Right ventricle myocardium superior (tissue), 1 donor: Measurements from ENCODE around the gene ITPR2. TPM values are rescaled to one million over a fixed set of nuclear protein-coding genes. Genes with fewer than 3 reads are reported as not detected.

Source experiments
- ATAC-seq: fragments of 200-7000 bp; cut with Tn5 transposase; one replicate; pipeline ENCODE4 v1.9.1; 2020; ENCODE audit warnings: mild to moderate bottlenecking; ENCODE audit not compliant: poor library complexity
- DNase-seq: peaks from one replicate; pipeline ENCODE4 v3.0.0-alpha.2; 2020
- intact Hi-C: fragments of 100-400 bp; cut with DNase I; formaldehyde crosslinking; loops from one replicate; pipeline ENCODE4 v1.11.2; 2022
- total RNA-seq: library from RNA; stranded (reverse); fragmentation: NEBNext Ultra II Directional; extraction: Animal tissue kit (Norgen Biotek cat#: 25700); gene quantifications from one replicate; pipeline ENCODE4 v1.2.1, GENCODE V29; 2021
- donor health status: DM: no; HTN: yes; CAD: no; lungs with severe emphysema.

ITPR2 gene
- total RNA-seq, 1 donor from 2014 or later: 10.0 TPM

- no peak for ATAC-seq
- DNase-seq: no peak
- intact Hi-C loops: no loop called here
These were observed 340.6 kb downstream of the ITPR2 start for GRCh38 chr12:26492406-26492805.

DNA sequence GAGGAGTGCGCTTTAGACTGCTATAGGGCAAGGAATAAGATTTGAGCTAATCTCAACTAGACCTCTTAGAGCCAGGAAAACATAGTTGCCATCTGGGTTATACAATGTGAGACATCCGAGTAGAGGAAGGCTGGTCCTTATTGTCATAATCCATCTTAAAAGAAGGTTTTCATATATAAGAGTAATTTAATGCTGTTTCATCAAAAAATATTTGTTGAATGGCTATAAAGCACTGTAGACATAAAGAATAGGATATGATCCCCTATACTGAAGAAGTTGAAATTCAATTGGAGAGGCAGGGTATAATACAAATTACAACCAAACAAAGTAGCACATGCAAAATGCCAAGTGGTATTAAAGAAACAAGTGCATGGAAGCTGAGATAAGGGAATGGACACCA lies 343.1 kb downstream of the ITPR2 start:
- intact Hi-C loops: no loop called here
- no peak for ATAC-seq
- DNase-seq: no peak

- no peak for ATAC-seq
- DNase-seq: no peak
- intact Hi-C loops: no loop called here
These were observed 344.6 kb downstream of the ITPR2 start for GRCh38 chr12:26488351-26488750.

DNA sequence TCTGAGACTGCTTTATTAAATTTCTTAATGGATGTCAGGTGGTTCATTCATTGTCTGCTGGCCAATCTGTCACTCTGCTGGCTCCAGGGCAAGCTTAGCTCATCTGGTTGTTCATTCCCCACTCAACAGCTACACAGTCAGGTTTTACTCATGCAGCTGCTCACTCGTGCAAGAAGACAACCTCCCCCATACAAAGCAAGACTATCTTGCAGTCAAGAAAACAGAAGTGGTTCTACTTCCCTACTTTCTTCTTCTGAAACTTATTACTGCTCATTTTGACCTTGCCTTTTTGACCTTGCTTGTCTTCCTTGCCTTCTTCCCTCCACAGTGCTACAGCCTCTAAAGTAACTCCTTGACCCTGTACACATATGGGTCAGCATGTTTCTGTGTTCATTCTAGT lies 359.7 kb downstream of the ITPR2 start:
- no peak for DNase-seq
- ATAC-seq: peak; percentile 29
- intact Hi-C loops: no loop called here

DNA sequence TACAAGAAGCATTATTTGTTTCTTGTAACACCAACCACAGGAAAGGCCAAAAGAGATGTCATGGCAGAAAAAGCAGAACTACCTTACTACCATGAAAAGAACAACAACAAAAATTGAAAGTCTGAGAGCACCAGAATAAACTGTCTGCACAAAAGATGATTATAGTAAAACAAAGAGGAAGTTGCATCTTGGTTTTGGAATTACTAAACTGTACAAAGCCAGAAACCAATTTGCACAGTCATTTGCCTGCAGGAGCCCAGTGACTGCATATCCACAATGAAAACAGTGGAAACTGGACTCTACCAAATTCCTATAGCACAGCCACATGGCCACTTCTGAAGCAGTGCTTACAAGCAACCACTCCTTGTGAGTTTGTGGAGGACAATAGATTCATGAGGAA lies 361.4 kb downstream of the ITPR2 start:
- ATAC-seq: peak; percentile 56
- no peak for DNase-seq
- intact Hi-C loops: no loop called here

DNA sequence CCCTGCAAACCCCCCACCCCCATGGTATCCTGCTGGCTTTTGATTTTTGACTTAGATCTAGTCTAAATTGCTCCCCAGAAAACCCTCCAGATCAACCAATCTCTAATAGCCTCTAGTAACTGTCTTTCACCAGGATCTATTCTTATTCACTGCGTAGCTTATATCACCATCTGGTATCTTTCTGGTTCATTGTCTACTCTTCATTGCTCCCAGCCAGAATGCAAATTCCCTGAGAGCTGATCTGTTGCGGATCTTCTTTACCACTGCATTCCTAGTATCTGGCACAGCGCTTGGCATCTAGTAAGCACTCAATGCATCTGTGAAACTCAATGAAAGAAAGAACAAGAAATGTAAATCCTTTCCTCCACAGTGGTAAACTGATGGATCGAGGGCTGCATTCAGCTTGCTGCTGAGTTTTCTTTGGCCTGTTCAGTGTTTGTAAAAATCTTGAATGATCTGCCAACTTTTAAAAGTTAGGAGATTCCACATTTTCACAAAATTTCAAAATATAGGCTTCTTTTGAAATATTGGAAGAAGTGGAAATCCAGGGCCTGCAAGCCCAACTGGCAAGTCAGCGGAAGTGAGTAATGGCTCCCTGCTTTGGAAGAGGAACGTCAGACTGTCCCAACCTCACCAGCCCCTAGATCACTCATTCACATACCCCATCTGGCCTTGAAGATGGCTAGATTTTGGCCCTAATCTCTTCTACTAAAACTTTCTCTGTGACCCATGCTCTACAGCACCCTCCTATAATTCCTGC lies 363.4 kb downstream of the ITPR2 start:
- ATAC-seq: no peak
- no peak for DNase-seq
- intact Hi-C loops: no loop called here

DNA sequence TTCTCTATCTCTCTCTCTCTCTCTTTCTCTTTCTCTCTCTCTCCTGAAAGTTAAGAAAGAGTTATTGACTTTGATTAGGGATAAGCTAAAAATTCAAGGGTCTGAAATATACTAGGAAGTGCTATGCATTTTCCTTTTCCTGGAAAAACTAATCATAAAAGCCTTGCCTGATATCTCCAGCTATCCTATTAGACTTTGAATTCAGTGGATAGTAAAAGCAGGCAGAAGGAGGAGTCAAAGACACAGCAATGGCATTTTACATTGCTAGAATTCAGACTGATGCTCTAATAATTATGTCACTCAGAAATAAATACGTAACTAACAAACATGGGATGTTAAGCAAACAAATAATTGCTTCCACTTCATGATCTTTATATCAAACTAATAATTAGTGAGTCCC lies 365.6 kb downstream of the ITPR2 start:
- DNase-seq (no peak), ATAC-seq (no peak)
- intact Hi-C loops: no loop called here

DNA sequence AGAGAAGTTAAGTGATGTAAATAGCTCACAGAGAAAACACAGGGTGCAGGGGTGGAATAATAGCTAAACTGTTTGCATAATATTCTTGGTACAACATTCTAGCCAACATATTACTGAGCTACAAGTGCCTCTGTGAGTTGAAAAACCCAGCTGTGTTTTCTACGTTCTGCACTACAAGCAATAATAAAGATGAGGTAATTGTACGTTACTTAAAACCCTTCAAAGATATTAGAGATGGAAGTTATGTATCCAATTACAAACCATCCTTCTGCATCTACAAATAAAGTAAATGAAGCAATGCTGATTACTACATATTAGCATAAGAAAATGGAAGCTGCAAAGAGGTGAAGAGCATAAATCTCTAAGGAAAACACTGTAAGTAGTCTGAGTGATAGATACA lies 366.3 kb downstream of the ITPR2 start:
- intact Hi-C loops: no loop called here
- DNase-seq (no peak), ATAC-seq (no peak)

DNA sequence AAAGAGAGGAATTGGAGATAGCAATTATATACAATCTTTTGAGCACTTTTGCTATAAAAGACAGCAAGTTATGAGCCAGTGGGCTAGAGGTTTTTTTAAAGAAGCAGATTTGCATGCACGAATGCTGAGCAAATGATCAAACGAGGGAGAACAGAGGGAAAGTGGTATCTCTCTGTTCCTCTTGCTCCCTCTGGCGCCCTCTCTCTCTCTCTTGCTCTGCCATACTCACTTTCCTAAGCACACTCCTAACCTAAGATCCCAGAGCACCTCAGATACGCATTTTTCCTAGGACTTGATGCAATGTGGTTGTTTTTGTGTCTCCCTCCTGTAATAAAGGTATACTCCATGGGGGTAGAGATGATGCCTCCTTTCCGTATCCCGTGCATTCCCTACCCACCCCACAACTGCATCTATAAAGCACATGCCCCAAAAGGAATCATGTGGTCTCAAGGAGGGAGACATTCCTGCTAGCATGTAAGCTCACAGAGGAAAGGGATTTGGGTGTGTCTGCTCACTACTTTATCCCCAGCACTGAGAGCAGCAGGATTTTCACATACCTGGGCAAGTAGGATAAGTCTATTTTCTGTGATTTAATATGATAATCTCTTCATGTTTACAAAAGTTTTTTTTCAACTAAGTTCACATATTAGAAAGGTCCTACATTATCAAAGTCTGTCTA lies 367.4 kb downstream of the ITPR2 start:
- intact Hi-C loops: no loop called here
- no peak for DNase-seq
- peak; percentile 56 for ATAC-seq

GRCh38 chr12:26461776-26462175 lies 371.2 kb downstream of the ITPR2 start:
- no peak for ATAC-seq
- no peak for DNase-seq
- intact Hi-C loops: no loop called here

DNA sequence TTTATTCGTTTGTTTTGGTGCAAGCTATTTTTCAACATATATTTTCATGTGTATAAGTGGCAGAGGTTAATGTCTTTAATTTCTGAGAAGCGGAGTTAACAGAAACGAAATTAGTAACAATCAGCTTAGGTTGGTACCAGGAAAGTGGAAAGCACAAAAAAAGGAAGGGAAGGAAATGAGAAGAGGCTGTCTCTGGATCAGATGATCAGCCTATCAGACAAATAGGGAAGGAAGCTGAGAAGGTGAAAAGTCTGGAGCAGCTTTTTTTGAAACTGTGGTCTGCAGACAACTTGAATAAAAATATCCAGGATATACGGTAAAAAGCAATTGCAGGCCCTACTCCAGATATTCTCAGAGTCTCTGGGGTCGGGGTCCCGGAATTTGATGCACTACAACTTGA lies 372.6 kb downstream of the ITPR2 start:
- no peak for ATAC-seq
- intact Hi-C loops: no loop called here
- DNase-seq: no peak

GRCh38 chr12:26455936-26456574 lies 376.9 kb downstream of the ITPR2 start:
- ATAC-seq (peak; percentile 67), DNase-seq (no peak)
- intact Hi-C loops: no loop called here

DNA sequence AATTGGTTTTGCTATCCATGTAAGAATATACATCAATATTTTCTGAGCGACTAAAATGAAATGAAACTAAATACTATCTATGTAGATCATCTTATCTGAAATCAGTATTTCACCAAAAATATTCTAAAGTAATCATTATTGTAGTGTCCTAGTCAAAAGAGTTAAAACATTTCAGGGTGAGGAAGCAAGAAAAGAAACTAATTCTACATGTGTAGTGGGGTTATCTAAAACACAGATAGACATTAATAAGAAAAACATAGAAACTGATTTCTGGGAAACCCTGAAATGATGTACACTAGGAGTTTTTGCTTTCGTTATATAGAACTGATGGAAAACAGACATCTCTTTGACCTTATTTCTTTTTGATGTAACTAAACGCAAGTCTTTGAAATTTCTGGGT lies 379.7 kb downstream of the ITPR2 start:
- intact Hi-C loops: no loop called here
- DNase-seq: no peak
- no peak for ATAC-seq

DNA sequence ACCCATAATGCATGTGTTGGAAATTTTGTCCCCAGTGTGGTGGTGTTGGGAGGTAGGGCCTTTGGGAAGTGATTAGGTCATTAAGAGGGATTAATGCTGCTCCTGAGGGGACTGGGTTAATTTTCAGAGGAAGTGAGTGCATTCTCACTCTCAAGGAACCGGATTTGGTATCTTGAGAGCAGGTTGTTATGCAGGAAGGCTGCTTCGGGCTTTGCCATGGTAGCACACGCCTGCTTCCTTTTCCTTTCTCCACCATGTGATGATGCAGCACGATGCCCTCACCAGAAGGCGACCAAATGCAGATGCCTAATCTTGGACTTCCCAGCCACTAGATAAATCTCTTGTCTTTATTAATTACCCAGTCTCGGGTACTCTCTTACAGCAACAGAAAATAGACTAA lies 380.5 kb downstream of the ITPR2 start:
- intact Hi-C loops: no loop called here
- no peak for DNase-seq
- no peak for ATAC-seq

GRCh38 chr12:26451763-26452162 lies 381.2 kb downstream of the ITPR2 start:
- DNase-seq (no peak), ATAC-seq (no peak)
- intact Hi-C loops: no loop called here

- intact Hi-C loops: no loop called here
- ATAC-seq: peak; percentile 78
- no peak for DNase-seq
These were observed 387.1 kb downstream of the ITPR2 start for GRCh38 chr12:26445909-26446308.

GRCh38 chr12:26443309-26443708 lies 389.7 kb downstream of the ITPR2 start:
- intact Hi-C loops: no loop called here
- ATAC-seq (no peak), DNase-seq (no peak)

GRCh38 chr12:26441434-26441833 lies 391.6 kb downstream of the ITPR2 start:
- no peak for DNase-seq
- intact Hi-C loops: no loop called here
- no peak for ATAC-seq

DNA sequence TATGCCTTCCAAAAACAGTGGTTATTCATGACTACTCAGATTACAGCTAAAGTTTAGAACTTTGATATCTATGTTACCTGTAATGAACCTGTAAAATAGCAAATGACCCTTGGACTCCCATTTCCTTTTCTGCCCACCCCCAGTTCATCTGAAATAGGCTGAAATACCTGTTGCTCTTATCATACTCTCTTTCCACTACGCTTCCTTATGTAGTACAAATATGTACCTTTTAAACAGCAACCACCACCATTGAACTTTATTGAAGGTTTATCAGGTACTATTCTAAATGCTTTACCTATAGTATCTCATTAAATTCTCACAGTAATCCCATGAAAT lies 398.0 kb downstream of the ITPR2 start:
- intact Hi-C loops: loop anchor here (10.0 kb wide), 1 partner anchor 220 kb away; no protein-coding TSS in a partner anchor
- no peak for ATAC-seq

More for the DNA sequence above, 398.0 kb downstream of the ITPR2 start:
- no peak for DNase-seq
